Endodermal cell (in vitro differentiated cells): ENCODE measurements around the gene KAZN. TPM values are rescaled to one million over a fixed set of nuclear protein-coding genes. Genes with fewer than 3 reads are reported as not detected.

Source experiments
- DNase-seq: peaks from one replicate; pipeline ENCODE4 v3.0.0-alpha.2; 2017
- H3K27ac ChIP-seq: 2 replicates; pipeline ENCODE4 v1.5.1; 2013; ENCODE audit warnings: mild to moderate bottlenecking, low read depth, low read length, moderate library complexity
- H3K27me3 ChIP-seq: 2 replicates; pipeline ENCODE4 v1.6.1; 2013; ENCODE audit warnings: mild to moderate bottlenecking, low read length, moderate library complexity; ENCODE audit not compliant: insufficient read depth, control insufficient read depth, poor library complexity, severe bottlenecking
- H3K36me3 ChIP-seq: 2 replicates; pipeline ENCODE4 v1.7.0; 2013; ENCODE audit warnings: mild to moderate bottlenecking, low read length, moderate library complexity; ENCODE audit not compliant: control insufficient read depth, insufficient read depth
- H3K4me1 ChIP-seq: one replicate; pipeline ENCODE4 v1.7.0; 2013; ENCODE audit warnings: low read length; ENCODE audit not compliant: control insufficient read depth, insufficient read depth
- H3K4me3 ChIP-seq: 2 replicates; pipeline ENCODE4 v1.5.1; 2013; ENCODE audit warnings: mild to moderate bottlenecking, low read length, moderate library complexity
- H3K9ac ChIP-seq: 2 replicates; pipeline ENCODE4 v1.6.1; 2013; ENCODE audit warnings: mild to moderate bottlenecking, low read length, moderate library complexity; ENCODE audit not compliant: poor library complexity, severe bottlenecking; ENCODE audit errors: extremely low read depth
- H3K9me3 ChIP-seq: 2 replicates; pipeline ENCODE4 v1.6.1; 2013; ENCODE audit warnings: mild to moderate bottlenecking, low read length, moderate library complexity; ENCODE audit not compliant: control insufficient read depth
- H3K27ac Mint-ChIP-seq: 2 replicates; pipeline ENCODE4 v1.8.0; 2020; ENCODE audit warnings: mixed read lengths
- H3K27me3 Mint-ChIP-seq: 2 replicates; pipeline ENCODE4 v1.8.0; 2021; ENCODE audit warnings: mild to moderate bottlenecking, mixed read lengths; ENCODE audit not compliant: insufficient read depth
- H3K36me3 Mint-ChIP-seq: 2 replicates; pipeline ENCODE4 v1.8.0; 2020; ENCODE audit warnings: low read depth, mixed read lengths
- H3K4me1 Mint-ChIP-seq: 2 replicates; pipeline ENCODE4 v1.8.0; 2020; ENCODE audit warnings: mixed read lengths
- H3K4me3 Mint-ChIP-seq: 2 replicates; pipeline ENCODE4 v1.8.0; 2020; ENCODE audit warnings: mild to moderate bottlenecking, moderate library complexity, mixed read lengths
- H3K9me3 Mint-ChIP-seq: 2 replicates; pipeline ENCODE4 v1.8.0; 2020; ENCODE audit warnings: mild to moderate bottlenecking, mixed read lengths
- CTCF ChIP-seq: fragments of 200-600 bp; sonication (generic); conservative IDR thresholded peaks from 2 replicates; pipeline ENCODE4 v1.5.0; 2021; ENCODE audit warnings: antibody characterized with exemption, mild to moderate bottlenecking
- WGBS, 2 experiments: methylation state at CpG; one replicate each; pipeline versions ENCODE4 v1.1.5 to v1.1.7; 2013; ENCODE audit warnings: missing lambda C conversion rate in 2 of 2, mixed read lengths in 1 of 2; ENCODE audit not compliant: insufficient coverage in 1 of 2, insufficient read length in 1 of 2; 5-methylcytosine and 5-hydroxymethylcytosine counted together
- total RNA-seq, 2 donors: library from RNA; stranded (reverse); fragmentation: NEBNext Ultra II Directional in 1 of 2; extraction: Animal tissue kit (Norgen Biotek cat#: 25700) in 1 of 2; gene quantifications; 2 replicates in 1 of 2; 3 replicates in 1 of 2; pipeline ENCODE4 v1.2.1, GENCODE V29; 2021

Gene KAZN
- total RNA-seq, 2 donors from 2014 or later = 12.4 to 13.9 TPM

- Histone ChIP-seq H3K4me3 (no peak overlapping the region), H3K27ac (no peak overlapping the region), H3K27me3 (no peaks in the 10 kb centered on the region), H3K9me3 (peaks cover 4% of the 10 kb centered on the region), H3K9ac (no peak overlapping the region), H3K4me1 (no peaks in the 10 kb centered on the region), H3K36me3 (no peaks in the 10 kb centered on the region)
- WGBS, 2 experiments = 95 to 97% methylated on average over 3 of the region's 4 CpGs
- TF ChIP-seq CTCF = no peak
- no peak for DNase-seq
- Mint-ChIP-seq H3K27ac (no peak overlapping the region), H3K9me3 (no peaks in the 10 kb centered on the region), H3K4me3 (no peak overlapping the region), H3K36me3 (no peaks in the 10 kb centered on the region), H3K4me1 (peaks cover 10% of the 10 kb centered on the region), H3K27me3 (peaks cover 2% of the 10 kb centered on the region)
Observed at GRCh38 chr1:14897547-14897946, 299.1 kb downstream of the KAZN start.

- H3K4me1 Mint-ChIP-seq = peaks cover 10% of the 10 kb centered on the region
- Histone ChIP-seq H3K36me3 (no peaks in the 10 kb centered on the region), H3K27ac (no peak overlapping the region), H3K27me3 (no peaks in the 10 kb centered on the region), H3K9ac (no peak overlapping the region), H3K4me1 (no peaks in the 10 kb centered on the region), H3K9me3 (peaks cover 4% of the 10 kb centered on the region), H3K4me3 (no peak overlapping the region)
- no peak overlapping the region for H3K27ac Mint-ChIP-seq
- H3K27me3 Mint-ChIP-seq = peaks cover 2% of the 10 kb centered on the region
- H3K9me3 Mint-ChIP-seq = no peaks in the 10 kb centered on the region
- DNase-seq = no peak
- no peaks in the 10 kb centered on the region for H3K36me3 Mint-ChIP-seq
- 90 to 94% methylated on average over 5 to 7 of the region's 7 CpGs for WGBS, 2 experiments
- H3K4me3 Mint-ChIP-seq = no peak overlapping the region
- no peak for TF ChIP-seq CTCF
Observed at GRCh38 chr1:14897997-14898645, 299.6 kb downstream of the KAZN start.

GRCh38 chr1:14899686-14900085, 301.2 kb downstream of the KAZN start:
- H3K27me3 ChIP-seq = no peaks in the 10 kb centered on the region
- DNase-seq = no peak
- H3K9me3 Mint-ChIP-seq = no peaks in the 10 kb centered on the region
- peaks cover 10% of the 10 kb centered on the region for H3K4me1 Mint-ChIP-seq
- peaks cover 2% of the 10 kb centered on the region for H3K27me3 Mint-ChIP-seq
- WGBS, 2 experiments = 91 to 92% methylated on average over 9 to 11 of the region's 11 CpGs
- no peak overlapping the region for H3K9ac ChIP-seq
- no peak overlapping the region for H3K4me3 ChIP-seq
- H3K4me1 ChIP-seq = no peaks in the 10 kb centered on the region
- H3K36me3 Mint-ChIP-seq = no peaks in the 10 kb centered on the region
- peaks cover 4% of the 10 kb centered on the region for H3K9me3 ChIP-seq
- no peaks in the 10 kb centered on the region for H3K36me3 ChIP-seq
- no peak overlapping the region for H3K27ac ChIP-seq
- no peak for TF ChIP-seq CTCF
- H3K27ac Mint-ChIP-seq = no peak overlapping the region
- H3K4me3 Mint-ChIP-seq = no peak overlapping the region
